Heart left ventricle (tissue), 13 donors: ENCODE data around the gene POLR1D.

ENCODE experiments used
- POLR2A ChIP-seq, 2 donors: fragments of 450-650 bp; IDR thresholded peaks; one replicate each; pipeline ENCODE4 v1.6.1; 2017; ENCODE audit warnings: antibody characterized with exemption in 2 of 2, mild to moderate bottlenecking in 2 of 2, moderate library complexity in 2 of 2
- TF ChIP-seq, protein P1 (sequence below), 12 donors: fragments of 200-600 bp; sonication (generic) in 4 of 12; IDR thresholded peaks; one replicate each; pipeline versions ENCODE4 v1.5.0 to v1.8.0; 2018 to 2022; ENCODE audit warnings: antibody characterized with exemption in 12 of 12, mild to moderate bottlenecking in 5 of 12
- donor health status: ischemic (EF 13 %, LVEDD 7.1; RV severe dilation, severe dysfunction).
- donor health status: DM: no; HTN: yes; CAD: no.
- donor health status: DM: no; HTN: no; CAD: no.
- donor health status: ischemic (EF 25% LVEDD 6.9; RV normal size, moderate dysfunction).
- donor health status: ischemic (EF 25% LVEDD 5.7; RV mildly dilated, moderate dysfunction).
- donor health status: ischemic (EF 35%, LVEDD 5.7; RV mildly dilated, moderate dysfunction).
- donor health status: nonischemic (EF 11% LVEDD 7.7; RV severe dilation, severe dysfunction).
- donor health status: DM: yes; HTN: yes; CAD: no.
- donor health status: PGD.
- donor health status: ischemic (EF 29% LVEDD 5.4; RV normal size, mild dysfunction).
- donor health status: nonischemic (EF 23%, LVEDD 6.1; RV moderate dilation, normal function).

DNA sequence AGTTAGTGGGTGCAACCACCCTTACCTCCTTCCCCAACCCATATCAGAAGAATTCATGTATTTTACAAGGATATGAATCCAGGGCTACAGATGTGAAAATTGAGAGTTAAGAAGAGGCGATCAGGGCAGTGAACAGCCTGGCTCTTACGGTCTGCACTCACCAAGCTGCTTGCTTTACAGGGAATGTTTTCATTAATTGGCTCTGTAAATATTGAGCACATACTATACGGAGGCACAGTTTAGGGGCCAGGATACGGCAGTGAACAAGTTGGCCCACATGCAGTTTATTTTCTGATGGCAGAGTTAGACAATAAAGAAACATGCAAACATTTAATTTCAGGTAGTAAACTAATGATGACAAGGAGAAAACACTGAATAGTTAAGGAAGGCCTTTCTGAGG, 6.4 kb downstream of the POLR1D start:
- TF ChIP-seq, protein P1, sequence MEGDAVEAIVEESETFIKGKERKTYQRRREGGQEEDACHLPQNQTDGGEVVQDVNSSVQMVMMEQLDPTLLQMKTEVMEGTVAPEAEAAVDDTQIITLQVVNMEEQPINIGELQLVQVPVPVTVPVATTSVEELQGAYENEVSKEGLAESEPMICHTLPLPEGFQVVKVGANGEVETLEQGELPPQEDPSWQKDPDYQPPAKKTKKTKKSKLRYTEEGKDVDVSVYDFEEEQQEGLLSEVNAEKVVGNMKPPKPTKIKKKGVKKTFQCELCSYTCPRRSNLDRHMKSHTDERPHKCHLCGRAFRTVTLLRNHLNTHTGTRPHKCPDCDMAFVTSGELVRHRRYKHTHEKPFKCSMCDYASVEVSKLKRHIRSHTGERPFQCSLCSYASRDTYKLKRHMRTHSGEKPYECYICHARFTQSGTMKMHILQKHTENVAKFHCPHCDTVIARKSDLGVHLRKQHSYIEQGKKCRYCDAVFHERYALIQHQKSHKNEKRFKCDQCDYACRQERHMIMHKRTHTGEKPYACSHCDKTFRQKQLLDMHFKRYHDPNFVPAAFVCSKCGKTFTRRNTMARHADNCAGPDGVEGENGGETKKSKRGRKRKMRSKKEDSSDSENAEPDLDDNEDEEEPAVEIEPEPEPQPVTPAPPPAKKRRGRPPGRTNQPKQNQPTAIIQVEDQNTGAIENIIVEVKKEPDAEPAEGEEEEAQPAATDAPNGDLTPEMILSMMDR (IDR thresholded peaks at IDR 0.05): no peak
- TF ChIP-seq POLR2A (IDR thresholded peaks at IDR 0.05): no peak
